HepG2 (cell line): ENCODE measurements around the gene HTRA3. TPM values are rescaled to one million over a fixed set of nuclear protein-coding genes. Genes with fewer than 3 reads are reported as not detected.

Source experiments
- ATAC-seq: fragments of 200-7000 bp; cut with Tn5 transposase; 3 replicates; pipeline ENCODE4 v1.9.1; 2020; ENCODE audit warnings: mild to moderate bottlenecking, moderate library complexity
- BruUV-seq: library from RNA; stranded (reverse); fragments of 400-500 nt; replicated peaks from 2 replicates; lab custom pipeline; 2021; lab: Mats Ljungman, UMichigan
- CTCF ChIA-PET: fragments of 300-600 bp; formaldehyde crosslinking; extraction: SDS; loops from one replicate; lab custom pipeline; 2021; ENCODE audit warnings: low total read pairs, inconsistent platforms, low intra/inter-chr PET ratio; lab: Yijun Ruan, JAX
- POLR2A ChIA-PET: fragments of 350-600 bp; sonication (Branson Sonifier 250); formaldehyde crosslinking; loops from one replicate; lab custom pipeline; 2020; ENCODE audit warnings: antibody characterized with exemption, inconsistent platforms; lab: Yijun Ruan, JAX
- DNase-seq: peaks from one replicate; pipeline ENCODE4 v3.0.0-alpha.2; 2015; ENCODE audit warnings: low spot score
- FAIRE-seq: peaks from 3 replicates; lab custom pipeline; 2011; peaks lifted over from hg19 to GRCh38; lab: Jason Lieb, UNC
- H2AFZ ChIP-seq: one replicate; pipeline ENCODE4 v1.6.1; 2011; ENCODE audit warnings: low read length, inconsistent platforms
- H3K27ac ChIP-seq: fragments of 300-600 bp; 3 replicates; pipeline ENCODE4 v1.8.0; 2011; ENCODE audit warnings: mixed run types, mild to moderate bottlenecking, mixed read lengths, low read length, inconsistent platforms; ENCODE audit not compliant: insufficient read depth; ENCODE audit errors: extremely low read length
- H3K27me3 ChIP-seq, 2 experiments: fragments of 200-600 bp in 1 of 2; 2 replicates in 1 of 2; 3 replicates in 1 of 2; pipeline versions ENCODE4 v1.6.0 to v1.8.0; 2011; ENCODE audit warnings: low read length in 2 of 2, mild to moderate bottlenecking in 2 of 2, moderate library complexity in 2 of 2, inconsistent platforms in 1 of 2; ENCODE audit not compliant: insufficient read depth in 2 of 2, control insufficient read depth in 1 of 2
- H3K36me3 ChIP-seq, 2 experiments: fragments of 200-600 bp in 1 of 2; replicated peaks in 1 of 2; 2 replicates in 1 of 2; 3 replicates in 1 of 2; pipeline versions ENCODE4 v1.5.1 to v1.8.0; 2011; ENCODE audit warnings: low read length in 2 of 2, inconsistent platforms in 1 of 2; ENCODE audit not compliant: insufficient read depth in 2 of 2, control insufficient read depth in 1 of 2
- H3K4me1 ChIP-seq: 2 replicates; pipeline ENCODE4 v1.5.1; 2012; ENCODE audit warnings: low read length, inconsistent platforms; ENCODE audit not compliant: insufficient read depth
- H3K4me2 ChIP-seq: 2 replicates; pipeline ENCODE4 v1.6.0; 2011; ENCODE audit warnings: low read depth, low read length, inconsistent platforms
- H3K4me3 ChIP-seq, 3 experiments: fragments of 200-600 bp in 1 of 3; sonication (generic), shearing (Covaris generic) in 1 of 3; replicated peaks in 1 of 3; 2 replicates each; pipeline ENCODE4 v1.5.1; 2011 to 2016; ENCODE audit warnings: low read length in 3 of 3, inconsistent platforms in 2 of 3, low read depth in 2 of 3, mild to moderate bottlenecking in 2 of 3, control low read depth in 1 of 3, mixed read lengths in 1 of 3; ENCODE audit not compliant: insufficient read depth in 1 of 3
- H3K79me2 ChIP-seq: one replicate; pipeline ENCODE4 v1.6.1; 2011; ENCODE audit warnings: low read length, inconsistent platforms; ENCODE audit not compliant: insufficient read depth
- H3K9ac ChIP-seq: 2 replicates; pipeline ENCODE4 v1.6.0; 2011; ENCODE audit warnings: mild to moderate bottlenecking, low read depth, low read length, inconsistent platforms; ENCODE audit not compliant: insufficient read depth
- H3K9me3 ChIP-seq: 2 replicates; pipeline ENCODE4 v1.5.1; 2012; ENCODE audit warnings: mild to moderate bottlenecking, low read length
- H4K20me1 ChIP-seq: 2 replicates; pipeline ENCODE4 v1.6.0; 2011; ENCODE audit warnings: inconsistent platforms, mild to moderate bottlenecking, low read length, moderate library complexity; ENCODE audit not compliant: insufficient read depth
- CERS6 ChIP-seq: sonication (generic); formaldehyde crosslinking; IDR thresholded peaks from 2 replicates; pipeline ENCODE4 v1.5.0; 2020; ENCODE audit warnings: missing genetic modification reagents
- HNRNPL ChIP-seq: fragments of 200-400 bp; formaldehyde crosslinking; IDR thresholded peaks from 2 replicates; pipeline ENCODE4 v1.6.1; 2017; ENCODE audit warnings: mild to moderate bottlenecking, low read depth, low read length
- JDP2 ChIP-seq: sonication (generic); formaldehyde crosslinking; IDR thresholded peaks from 2 replicates; pipeline ENCODE4 v1.8.1; 2022; ENCODE audit warnings: missing genetic modification reagents, borderline replicate concordance
- RARG ChIP-seq: sonication (generic); formaldehyde crosslinking; IDR thresholded peaks from 2 replicates; pipeline ENCODE4 v1.4.0; 2020; ENCODE audit warnings: low read depth, mild to moderate bottlenecking, missing genetic modification reagents
- TFDP1 ChIP-seq: IDR thresholded peaks from 2 replicates; pipeline ENCODE4 v1.6.1; 2016; ENCODE audit warnings: missing compliant biosample characterization, missing genetic modification reagents, borderline replicate concordance
- ZBTB20 ChIP-seq: sonication (generic); formaldehyde crosslinking; IDR thresholded peaks from 2 replicates; pipeline ENCODE4 v1.8.1; 2023; ENCODE audit warnings: missing genetic modification reagents, low read depth, mild to moderate bottlenecking, borderline replicate concordance
- ZNF33A ChIP-seq: sonication (generic); formaldehyde crosslinking; IDR thresholded peaks from 2 replicates; pipeline ENCODE4 v1.5.1; 2020; ENCODE audit warnings: missing genetic modification reagents, mild to moderate bottlenecking, moderate library complexity, borderline replicate concordance
- ZNF557 ChIP-seq: sonication (generic); formaldehyde crosslinking; IDR thresholded peaks from 2 replicates; pipeline ENCODE4 v1.4.0; 2020; ENCODE audit warnings: missing genetic modification reagents
- ZNF674 ChIP-seq: sonication (generic); formaldehyde crosslinking; IDR thresholded peaks from 2 replicates; pipeline ENCODE4 v1.5.0; 2020; ENCODE audit warnings: low read depth, mild to moderate bottlenecking, missing genetic modification reagents
- ZSCAN22 ChIP-seq: sonication (generic); formaldehyde crosslinking; IDR thresholded peaks from 2 replicates; pipeline ENCODE4 v1.4.0; 2020; ENCODE audit warnings: mild to moderate bottlenecking, missing genetic modification reagents
- WGBS: methylation state at CpG from one replicate; pipeline ENCODE4 v1.1.6; 2017; ENCODE audit warnings: low lambda C conversion rate; 5-methylcytosine and 5-hydroxymethylcytosine counted together
- in situ Hi-C: cut with HindIII; loops from 2 replicates; pipeline ENCODE4 v1.10.0; 2017; ENCODE audit warnings: low pct_unique_long_range_greater_than_20kb; ENCODE audit not compliant: extremely low pct_ligation_motif_present
- intact Hi-C: fragments of 100-400 bp; cut with micrococcal nuclease; formaldehyde crosslinking; loops from one replicate; pipeline ENCODE4 v1.10.0; 2022; ENCODE audit not compliant: unreplicated experiment
- polyA plus RNA-seq, 8 experiments: library from polyadenylated mRNA; depleted of rRNA in 3 of 8; stranded (reverse) in 7 of 8; unstranded in 1 of 8; fragments of >200 nt; fragmentation: Illumina TruSeq in 4 of 8; extraction: Trizol in 4 of 8; gene quantifications; 2 replicates each; pipeline versions ENCODE4 v1.2.1 to v1.2.3, GENCODE V29; 2011 to 2016; ENCODE audit warnings: low read depth in 4 of 8, missing spikeins in 1 of 8, mixed read lengths in 1 of 8; ENCODE audit not compliant: insufficient read depth in 1 of 8
- total RNA-seq, 5 experiments: library from RNA; depleted of rRNA; stranded (reverse); fragments of >200 nt; fragmentation: Illumina TruSeq; extraction: Trizol; gene quantifications; 2 replicates each; pipeline ENCODE4 v1.2.3, GENCODE V29; 2016; ENCODE audit warnings: low read depth in 1 of 5
- TF ChIP-seq, protein P1 (sequence below): sonication (generic); formaldehyde crosslinking; IDR thresholded peaks from 2 replicates; pipeline ENCODE4 v1.4.0; 2020; ENCODE audit warnings: missing genetic modification reagents
- TF ChIP-seq, protein P2 (sequence below): sonication (generic); formaldehyde crosslinking; IDR thresholded peaks from 2 replicates; pipeline ENCODE4 v1.5.1; 2020; ENCODE audit warnings: mild to moderate bottlenecking, moderate library complexity, missing genetic modification reagents
- TF ChIP-seq, protein P3 (sequence below): sonication (generic); formaldehyde crosslinking; IDR thresholded peaks from 2 replicates; pipeline ENCODE4 v1.8.1; 2023; ENCODE audit warnings: mild to moderate bottlenecking, missing genetic modification reagents

The HTRA3 gene
- total and polyA plus RNA-seq, 2 of the 13 experiments (the other 11 are each of a cell fraction or from before 2014, with no cell fraction given), result 0.17 TPM; not detected in 1

DNA sequence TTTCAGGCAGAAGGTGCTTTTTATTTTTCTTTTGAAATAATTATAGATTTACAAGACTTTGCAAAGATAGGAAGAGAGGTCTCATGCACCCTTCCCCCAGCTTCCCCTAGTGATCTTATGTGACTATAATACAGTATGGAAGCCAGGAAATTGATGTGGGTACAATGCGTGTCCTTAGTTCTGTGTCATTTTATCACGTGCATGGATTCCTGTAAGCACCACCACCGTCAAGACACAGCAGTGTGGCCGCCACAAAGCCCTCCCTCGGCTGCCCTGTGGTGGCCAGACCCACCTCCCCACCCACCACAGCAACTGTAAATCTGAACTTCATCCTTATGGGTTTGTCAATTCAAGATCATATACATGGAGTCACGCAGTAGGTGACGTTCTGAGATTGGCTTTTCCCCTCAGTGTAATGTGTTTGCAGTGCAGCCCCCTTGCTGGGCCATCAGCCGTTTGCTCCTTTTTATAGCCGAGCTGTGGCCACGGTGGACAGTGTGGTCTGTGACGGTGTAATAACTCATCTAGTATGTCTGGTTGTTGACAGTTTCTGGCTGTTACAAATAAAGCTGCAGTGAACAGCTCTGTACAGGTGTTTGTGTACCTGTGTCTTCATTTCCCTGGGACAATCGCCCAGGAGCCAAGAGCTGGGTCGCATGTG, 10.9 kb upstream of the HTRA3 start:
- Histone ChIP-seq H3K27me3 (peaks cover 10 to 42% of the 10 kb centered on the region in 2 experiments; a peak in 4 of 5 replicates), H4K20me1 (no peaks in the 10 kb centered on the region), H3K9ac (no peak overlapping the region), H3K4me1 (peaks cover 32% of the 10 kb centered on the region), H3K4me2 (no peak overlapping the region), H2AFZ (no peak overlapping the region), H3K4me3 (no peak overlapping the region), H3K36me3 (no peaks in the 10 kb centered on the region), H3K79me2 (no peaks in the 10 kb centered on the region), H3K9me3 (no peaks in the 10 kb centered on the region), H3K27ac (no peak overlapping the region)
- POLR2A ChIA-PET, result no interaction called here
- in situ Hi-C loops, result no loop called here
- no peak for FAIRE-seq
- no peak for ATAC-seq
- DNase-seq, result no peak
- intact Hi-C loops, result no loop called here
- CTCF ChIA-PET, result no interaction called here
- no peak for TF ChIP-seq CERS6 (CRISPR knock-in tag)
- no peak for TF ChIP-seq ZNF674 (CRISPR knock-in tag)
- TF ChIP-seq, protein P1, sequence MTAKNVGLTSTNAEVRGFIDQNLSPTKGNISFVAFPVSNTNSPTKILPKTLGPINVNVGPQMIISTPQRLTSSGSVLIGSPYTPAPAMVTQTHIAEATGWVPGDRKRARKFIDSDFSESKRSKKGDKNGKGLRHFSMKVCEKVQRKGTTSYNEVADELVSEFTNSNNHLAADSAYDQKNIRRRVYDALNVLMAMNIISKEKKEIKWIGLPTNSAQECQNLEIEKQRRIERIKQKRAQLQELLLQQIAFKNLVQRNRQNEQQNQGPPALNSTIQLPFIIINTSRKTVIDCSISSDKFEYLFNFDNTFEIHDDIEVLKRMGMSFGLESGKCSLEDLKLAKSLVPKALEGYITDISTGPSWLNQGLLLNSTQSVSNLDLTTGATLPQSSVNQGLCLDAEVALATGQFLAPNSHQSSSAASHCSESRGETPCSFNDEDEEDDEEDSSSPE, result no peak
- no peak for TF ChIP-seq ZSCAN22 (CRISPR knock-in tag)
- no peak for TF ChIP-seq HNRNPL
- TF ChIP-seq TFDP1, result no peak
- TF ChIP-seq, protein P2, sequence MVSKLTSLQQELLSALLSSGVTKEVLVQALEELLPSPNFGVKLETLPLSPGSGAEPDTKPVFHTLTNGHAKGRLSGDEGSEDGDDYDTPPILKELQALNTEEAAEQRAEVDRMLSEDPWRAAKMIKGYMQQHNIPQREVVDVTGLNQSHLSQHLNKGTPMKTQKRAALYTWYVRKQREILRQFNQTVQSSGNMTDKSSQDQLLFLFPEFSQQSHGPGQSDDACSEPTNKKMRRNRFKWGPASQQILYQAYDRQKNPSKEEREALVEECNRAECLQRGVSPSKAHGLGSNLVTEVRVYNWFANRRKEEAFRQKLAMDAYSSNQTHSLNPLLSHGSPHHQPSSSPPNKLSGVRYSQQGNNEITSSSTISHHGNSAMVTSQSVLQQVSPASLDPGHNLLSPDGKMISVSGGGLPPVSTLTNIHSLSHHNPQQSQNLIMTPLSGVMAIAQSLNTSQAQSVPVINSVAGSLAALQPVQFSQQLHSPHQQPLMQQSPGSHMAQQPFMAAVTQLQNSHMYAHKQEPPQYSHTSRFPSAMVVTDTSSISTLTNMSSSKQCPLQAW (CRISPR knock-in tag), result no peak
- no peak for TF ChIP-seq JDP2 (CRISPR knock-in tag)
- no peak for TF ChIP-seq RARG
- TF ChIP-seq, protein P3, sequence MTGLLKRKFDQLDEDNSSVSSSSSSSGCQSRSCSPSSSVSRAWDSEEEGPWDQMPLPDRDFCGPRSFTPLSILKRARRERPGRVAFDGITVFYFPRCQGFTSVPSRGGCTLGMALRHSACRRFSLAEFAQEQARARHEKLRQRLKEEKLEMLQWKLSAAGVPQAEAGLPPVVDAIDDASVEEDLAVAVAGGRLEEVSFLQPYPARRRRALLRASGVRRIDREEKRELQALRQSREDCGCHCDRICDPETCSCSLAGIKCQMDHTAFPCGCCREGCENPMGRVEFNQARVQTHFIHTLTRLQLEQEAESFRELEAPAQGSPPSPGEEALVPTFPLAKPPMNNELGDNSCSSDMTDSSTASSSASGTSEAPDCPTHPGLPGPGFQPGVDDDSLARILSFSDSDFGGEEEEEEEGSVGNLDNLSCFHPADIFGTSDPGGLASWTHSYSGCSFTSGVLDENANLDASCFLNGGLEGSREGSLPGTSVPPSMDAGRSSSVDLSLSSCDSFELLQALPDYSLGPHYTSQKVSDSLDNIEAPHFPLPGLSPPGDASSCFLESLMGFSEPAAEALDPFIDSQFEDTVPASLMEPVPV (CRISPR knock-in tag), result no peak
- TF ChIP-seq ZNF557 (CRISPR knock-in tag), result no peak
- TF ChIP-seq ZNF33A (CRISPR knock-in tag), result no peak
- no peak for TF ChIP-seq ZBTB20
- 28% methylated on average over 13 of the region's 13 CpGs for WGBS
- BruUV-seq, result no TSS peak
